Thyroid gland (tissue), 4 donors: ENCODE measurements around the gene ETHE1. TPM values are rescaled to one million over a fixed set of nuclear protein-coding genes. Genes with fewer than 3 reads are reported as not detected.

Experiments used
- DNase-seq, 2 donors: peaks; one replicate each; pipeline ENCODE4 v3.0.0-alpha.2; 2019
- H3K27ac ChIP-seq, 3 donors: fragments of 200-600 bp; sonication (generic); 1 replicate in 2 of 3; 2 replicates in 1 of 3; pipeline ENCODE4 v1.5.1; 2016 to 2019; ENCODE audit warnings: mild to moderate bottlenecking in 1 of 3, moderate library complexity in 1 of 3
- H3K27me3 ChIP-seq: fragments of 200-600 bp; sonication (generic); one replicate; pipeline ENCODE4 v1.5.1; 2019
- H3K36me3 ChIP-seq, 2 donors: fragments of 200-600 bp; sonication (generic); one replicate each; pipeline ENCODE4 v1.5.1; 2016 to 2019
- H3K4me1 ChIP-seq, 2 donors: fragments of 200-600 bp; sonication (generic); one replicate each; pipeline ENCODE4 v1.5.1; 2017 to 2019
- H3K4me3 ChIP-seq, 3 donors: fragments of 200-600 bp; sonication (generic); replicated peaks in 1 of 3; 1 replicate in 2 of 3; 2 replicates in 1 of 3; pipeline ENCODE4 v1.5.1; 2016; ENCODE audit warnings: mild to moderate bottlenecking in 1 of 3
- H3K9me3 ChIP-seq: fragments of 200-600 bp; sonication (generic); one replicate; pipeline ENCODE4 v1.5.1; 2017
- POLR2A ChIP-seq, 2 donors: fragments of 450-650 bp; IDR thresholded peaks; one replicate each; pipeline ENCODE4 v1.6.1; 2017; ENCODE audit warnings: antibody characterized with exemption in 2 of 2, mild to moderate bottlenecking in 2 of 2, moderate library complexity in 1 of 2
- WGBS, 2 donors: methylation state at CpG; one replicate each; pipeline ENCODE4 v1.1.5; 2017; 5-methylcytosine and 5-hydroxymethylcytosine counted together
- intact Hi-C: fragments of 100-400 bp; cut with DNase I; formaldehyde crosslinking; loops from one replicate; pipeline ENCODE4 v1.15.1; 2023
- total RNA-seq, 4 donors: library from RNA; depleted of rRNA; stranded (reverse); fragments of >200 nt; gene quantifications; one replicate each; pipeline ENCODE4 v1.2.3, GENCODE V29; 2016
- TF ChIP-seq, protein P1 (sequence below), 6 experiments: fragments of 200-600 bp in 3 of 6; fragments of 450-650 bp in 3 of 6; sonication (generic) in 3 of 6; IDR thresholded peaks; one replicate each; pipeline ENCODE4 v1.5.1; 2016 to 2019; ENCODE audit warnings: antibody characterized with exemption in 6 of 6, mild to moderate bottlenecking in 2 of 6, inconsistent platforms in 1 of 6, moderate library complexity in 1 of 6

Gene ETHE1, protein sequence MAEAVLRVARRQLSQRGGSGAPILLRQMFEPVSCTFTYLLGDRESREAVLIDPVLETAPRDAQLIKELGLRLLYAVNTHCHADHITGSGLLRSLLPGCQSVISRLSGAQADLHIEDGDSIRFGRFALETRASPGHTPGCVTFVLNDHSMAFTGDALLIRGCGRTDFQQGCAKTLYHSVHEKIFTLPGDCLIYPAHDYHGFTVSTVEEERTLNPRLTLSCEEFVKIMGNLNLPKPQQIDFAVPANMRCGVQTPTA
- total RNA-seq = 10 to 100 TPM; 22.4 to 61.9 (median 32.5) TPM

DNA sequence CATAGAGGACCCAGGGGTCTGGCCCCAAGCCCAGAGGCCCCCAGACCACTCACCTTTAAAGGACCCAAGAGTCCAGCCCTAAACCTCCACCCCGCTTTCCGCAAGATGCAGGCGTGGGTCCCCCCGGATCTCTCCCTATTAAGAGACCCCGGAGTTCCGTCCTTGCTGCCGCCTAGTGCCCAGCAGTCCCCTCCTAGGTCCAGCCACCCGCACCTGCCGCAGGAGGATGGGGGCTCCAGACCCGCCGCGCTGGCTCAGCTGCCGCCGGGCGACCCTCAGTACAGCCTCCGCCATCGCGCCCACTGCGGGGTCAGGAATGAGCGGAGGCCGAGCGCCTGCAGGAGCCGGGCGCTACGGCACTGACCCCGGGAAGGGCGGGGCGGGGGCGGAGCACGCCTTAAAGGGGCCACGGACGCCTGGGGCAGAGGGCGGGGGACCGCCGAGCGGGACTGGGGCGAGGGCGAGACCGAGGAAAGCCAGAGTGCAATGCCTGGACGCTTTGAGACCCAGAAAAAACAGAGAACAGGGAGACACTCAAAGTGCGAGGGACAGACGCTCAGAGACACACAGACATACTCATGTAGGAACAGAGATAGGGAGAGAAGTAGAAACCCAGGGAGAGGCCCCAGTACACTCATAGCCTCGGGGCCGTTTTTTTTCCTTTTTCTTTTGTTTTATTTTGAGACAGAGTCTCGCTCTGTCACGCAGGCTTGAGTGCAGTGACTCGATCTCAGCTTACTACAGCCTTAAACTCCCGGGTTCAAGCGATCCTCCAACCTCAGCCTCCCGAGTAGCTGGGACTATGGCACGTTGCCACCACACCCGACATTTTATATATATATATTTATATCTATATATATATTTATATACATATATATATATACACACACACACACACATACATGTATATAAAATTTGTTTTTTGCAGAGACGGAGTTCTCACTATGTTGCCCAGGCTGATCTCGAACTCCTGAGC, at the start of gene ETHE1:
TSS of gene ETHE1 (minus strand) at position 318 of the 976 bp plus-strand sequence. CDS start at position 294, 24 bp downstream.
- H3K27me3 ChIP-seq = no peaks in the 10 kb centered on the region
- peak; percentile 86 to 87 for DNase-seq
- intact Hi-C loops = no loop called here
- H3K27ac ChIP-seq = peak within 1 kb of the TSS; percentile 87 to 90 (median 88)
- peak; percentile 10 to 85 for TF ChIP-seq POLR2A (IDR thresholded peaks at IDR 0.05)
- TF ChIP-seq, protein P1, sequence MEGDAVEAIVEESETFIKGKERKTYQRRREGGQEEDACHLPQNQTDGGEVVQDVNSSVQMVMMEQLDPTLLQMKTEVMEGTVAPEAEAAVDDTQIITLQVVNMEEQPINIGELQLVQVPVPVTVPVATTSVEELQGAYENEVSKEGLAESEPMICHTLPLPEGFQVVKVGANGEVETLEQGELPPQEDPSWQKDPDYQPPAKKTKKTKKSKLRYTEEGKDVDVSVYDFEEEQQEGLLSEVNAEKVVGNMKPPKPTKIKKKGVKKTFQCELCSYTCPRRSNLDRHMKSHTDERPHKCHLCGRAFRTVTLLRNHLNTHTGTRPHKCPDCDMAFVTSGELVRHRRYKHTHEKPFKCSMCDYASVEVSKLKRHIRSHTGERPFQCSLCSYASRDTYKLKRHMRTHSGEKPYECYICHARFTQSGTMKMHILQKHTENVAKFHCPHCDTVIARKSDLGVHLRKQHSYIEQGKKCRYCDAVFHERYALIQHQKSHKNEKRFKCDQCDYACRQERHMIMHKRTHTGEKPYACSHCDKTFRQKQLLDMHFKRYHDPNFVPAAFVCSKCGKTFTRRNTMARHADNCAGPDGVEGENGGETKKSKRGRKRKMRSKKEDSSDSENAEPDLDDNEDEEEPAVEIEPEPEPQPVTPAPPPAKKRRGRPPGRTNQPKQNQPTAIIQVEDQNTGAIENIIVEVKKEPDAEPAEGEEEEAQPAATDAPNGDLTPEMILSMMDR (IDR thresholded peaks at IDR 0.05) = peak in 1 of 6 experiments; percentile 13
- H3K4me1 ChIP-seq = peaks cover 19 to 35% of the 10 kb centered on the region in 2 donors
- peak within 1 kb of the TSS; percentile 72 to 97 (median 77) for H3K4me3 ChIP-seq
- WGBS, 2 donors = 4 to 6% methylated on average over 21 to 39 of the region's 54 CpGs
- no peaks in the 10 kb centered on the region for H3K36me3 ChIP-seq
- H3K9me3 ChIP-seq = no peaks in the 10 kb centered on the region

DNA sequence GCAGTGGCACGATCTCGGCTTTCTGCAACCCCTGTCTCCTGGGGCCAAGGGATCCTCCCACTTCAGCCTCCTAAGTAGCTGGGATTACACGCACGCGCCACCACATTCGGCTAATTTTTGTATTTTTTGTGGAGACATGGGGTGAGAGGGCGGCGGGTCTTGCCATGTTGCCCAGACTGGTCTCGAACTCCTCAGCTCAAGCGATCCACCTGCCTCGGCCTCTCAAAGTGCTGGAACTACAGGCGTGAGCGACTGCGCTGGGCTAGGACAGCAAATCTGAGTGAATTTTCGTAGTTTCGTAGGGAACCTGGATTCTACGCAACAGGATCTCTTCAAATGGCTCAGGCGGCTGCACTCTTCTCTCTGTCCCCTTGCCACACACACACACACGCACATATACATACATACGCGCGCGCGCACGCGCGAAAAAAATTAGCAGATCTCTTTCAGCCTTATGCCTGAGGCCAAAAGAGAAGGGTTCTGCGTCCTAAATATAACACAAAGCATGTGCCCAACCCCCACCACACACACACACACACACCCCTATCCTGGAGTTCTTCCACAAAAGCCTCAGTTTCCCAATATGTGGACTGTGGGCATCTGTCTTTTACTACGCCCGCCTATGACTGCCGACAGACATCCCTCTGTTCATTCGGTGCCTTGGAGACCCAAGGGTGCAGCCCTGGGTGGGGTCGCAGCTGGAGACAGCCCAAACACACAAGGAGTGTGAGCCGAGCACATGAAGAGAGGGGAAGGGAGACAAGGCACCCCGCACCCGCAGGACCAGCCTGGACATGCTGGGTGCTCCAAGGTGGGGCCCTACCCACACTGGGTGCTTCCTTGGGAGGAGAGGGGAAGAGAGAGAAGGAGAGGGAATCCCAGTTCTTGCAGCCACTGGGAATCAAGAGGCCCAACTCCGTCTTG, 49.2 kb upstream of the ETHE1 start:
- Histone ChIP-seq H3K4me3 (peak overlapping the region in 1 of 3 donors; percentile 44), H3K27ac (peak overlapping the region in 2 of 3 donors; percentile 57 to 77), H3K9me3 (no peaks in the 10 kb centered on the region), H3K4me1 (peaks cover 16 to 25% of the 10 kb centered on the region in 2 donors), H3K27me3 (no peaks in the 10 kb centered on the region), H3K36me3 (no peaks in the 10 kb centered on the region)
- DNase-seq = no peak
- intact Hi-C loops = loop anchor here (2.0 kb wide), 1 partner anchor 21 kb away; the partner anchor contains the start of genes IRGQ and ZNF576
- no peak for TF ChIP-seq POLR2A (IDR thresholded peaks at IDR 0.05)
- TF ChIP-seq, protein P1 (IDR thresholded peaks at IDR 0.05) = no peak
- WGBS, 2 donors = 64 to 72% methylated on average over 37 of the region's 37 CpGs

DNA sequence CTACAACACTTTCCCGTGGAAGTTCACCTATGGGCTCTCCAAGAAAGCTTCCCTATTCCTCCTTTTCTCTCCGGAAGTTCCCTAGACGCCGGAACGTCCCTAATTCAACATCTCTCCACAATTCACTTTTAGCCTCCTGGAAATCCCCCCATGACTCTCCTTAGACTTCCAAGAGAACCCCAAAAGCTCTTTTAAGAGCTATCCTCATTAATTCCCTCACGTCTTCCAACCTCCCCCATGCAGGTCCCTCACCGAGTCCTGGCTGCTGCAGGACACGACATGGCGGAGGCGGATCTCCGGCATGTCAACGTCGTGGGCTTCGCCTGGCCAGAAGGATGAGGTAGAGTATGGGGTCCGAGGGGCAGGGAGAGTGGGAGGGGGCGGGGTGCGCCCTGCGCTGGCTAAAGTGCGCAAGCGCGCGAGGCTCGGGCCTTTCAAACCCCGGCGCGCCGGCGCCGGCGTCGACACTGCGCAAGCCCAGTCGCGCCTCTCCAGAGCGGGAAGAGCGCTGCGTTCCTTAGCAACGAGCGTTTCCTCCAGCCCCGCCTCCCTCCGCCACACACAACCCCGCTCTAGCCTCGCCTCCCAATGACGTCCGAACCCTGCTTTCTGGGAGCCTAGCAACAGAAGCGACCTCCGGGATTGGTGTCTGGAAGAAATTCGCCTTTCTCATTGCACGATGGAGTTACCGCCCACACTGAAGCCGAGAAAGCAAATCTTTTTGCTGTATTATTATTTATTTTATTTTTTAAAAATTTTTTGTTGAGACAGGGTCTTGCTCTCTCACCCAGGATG, 48.4 kb upstream of the ETHE1 start, which contains the start of the genes PINLYP and XRCC1:
TSS of gene PINLYP (plus strand) at position 646 of the 795 bp plus-strand sequence. CDS start 1,391 bp downstream, outside the sequence.
TSS of gene XRCC1 (minus strand) at position 372 of the 795 bp plus-strand sequence. CDS start at position 303, 69 bp downstream.
- intact Hi-C loops = loop anchor here (2.0 kb wide), 1 partner anchor 21 kb away; the partner anchor contains the start of genes IRGQ and ZNF576
- DNase-seq = peak; percentile 98
- H3K9me3 ChIP-seq = no peaks in the 10 kb centered on the region
- peak within 1 kb of the TSS; percentile 44 to 98 (median 62) for H3K4me3 ChIP-seq
- H3K27me3 ChIP-seq = no peaks in the 10 kb centered on the region
- TF ChIP-seq, protein P1 (IDR thresholded peaks at IDR 0.05) = no peak
- peak in 1 of 2 donors; percentile 55 for TF ChIP-seq POLR2A (IDR thresholded peaks at IDR 0.05)
- H3K36me3 ChIP-seq = no peaks in the 10 kb centered on the region
- peaks cover 16 to 19% of the 10 kb centered on the region in 2 donors for H3K4me1 ChIP-seq
- whole genome bisulfite sequencing, 2 donors = 0% methylated on average over 18 to 36 of the region's 51 CpGs
- H3K27ac ChIP-seq = peak within 1 kb of the TSS; percentile 57 to 77 (median 72)
